WI38 (cell line): ENCODE measurements around the gene RNF208.

Experiments
- H3K4me3 ChIP-seq: 2 replicates; pipeline ENCODE4 v1.5.1; 2011; ENCODE audit warnings: low read depth, mild to moderate bottlenecking, control low read depth, low read length
- CTCF ChIP-seq: IDR thresholded peaks from 2 replicates; pipeline ENCODE4 v1.5.1; 2012; ENCODE audit warnings: low read depth, mild to moderate bottlenecking, control low read depth, low read length

The RNF208 gene

GRCh38 chr9:137266585-137267453 lies 44.8 kb upstream of the RNF208 start:
- no peak overlapping the region for H3K4me3 ChIP-seq
- no peak for TF ChIP-seq CTCF

- no peak overlapping the region for H3K4me3 ChIP-seq
- TF ChIP-seq CTCF, result no peak
These were observed 44.1 kb upstream of the RNF208 start for GRCh38 chr9:137266162-137266527.

GRCh38 chr9:137265496-137266161 lies 43.6 kb upstream of the RNF208 start:
- no peak overlapping the region for H3K4me3 ChIP-seq
- no peak for TF ChIP-seq CTCF

GRCh38 chr9:137264067-137264466 lies 42.0 kb upstream of the RNF208 start:
- TF ChIP-seq CTCF, result no peak
- H3K4me3 ChIP-seq, result no peak overlapping the region

GRCh38 chr9:137263506-137263905 lies 41.5 kb upstream of the RNF208 start:
- no peak overlapping the region for H3K4me3 ChIP-seq
- TF ChIP-seq CTCF, result no peak

- H3K4me3 ChIP-seq, result no peak overlapping the region
- TF ChIP-seq CTCF, result no peak; the same call in 1 of the 2 replicates
These were observed 40.9 kb upstream of the RNF208 start for GRCh38 chr9:137262909-137263285.
